KOPT-K1 (cell line): ENCODE results near the gene ACER3.
"Not testable (repeated sequence)": the region's sequence is repeated elsewhere in the genome, so short reads cannot be mapped to it uniquely, and the experiment has no call there.

Experiments used
- H3K27ac ChIP-seq: fragments of 200-600 bp; sonication (generic); 2 replicates; pipeline ENCODE4 v1.5.1; 2016; ENCODE audit warnings: antibody characterized with exemption, mild to moderate bottlenecking, low read depth, low read length; ENCODE audit not compliant: poor library complexity, severe bottlenecking
- H3K36me3 ChIP-seq: fragments of 200-600 bp; sonication (generic); 2 replicates; pipeline ENCODE4 v1.5.1; 2017; ENCODE audit warnings: antibody characterized with exemption, mild to moderate bottlenecking, low read length, moderate library complexity; ENCODE audit not compliant: insufficient read depth
- H3K9me3 ChIP-seq: fragments of 200-600 bp; sonication (generic); 2 replicates; pipeline ENCODE4 v1.5.1; 2017; ENCODE audit warnings: antibody characterized with exemption, low read length, mild to moderate bottlenecking; ENCODE audit not compliant: insufficient read depth, poor library complexity, severe bottlenecking

The ACER3 gene

DNA sequence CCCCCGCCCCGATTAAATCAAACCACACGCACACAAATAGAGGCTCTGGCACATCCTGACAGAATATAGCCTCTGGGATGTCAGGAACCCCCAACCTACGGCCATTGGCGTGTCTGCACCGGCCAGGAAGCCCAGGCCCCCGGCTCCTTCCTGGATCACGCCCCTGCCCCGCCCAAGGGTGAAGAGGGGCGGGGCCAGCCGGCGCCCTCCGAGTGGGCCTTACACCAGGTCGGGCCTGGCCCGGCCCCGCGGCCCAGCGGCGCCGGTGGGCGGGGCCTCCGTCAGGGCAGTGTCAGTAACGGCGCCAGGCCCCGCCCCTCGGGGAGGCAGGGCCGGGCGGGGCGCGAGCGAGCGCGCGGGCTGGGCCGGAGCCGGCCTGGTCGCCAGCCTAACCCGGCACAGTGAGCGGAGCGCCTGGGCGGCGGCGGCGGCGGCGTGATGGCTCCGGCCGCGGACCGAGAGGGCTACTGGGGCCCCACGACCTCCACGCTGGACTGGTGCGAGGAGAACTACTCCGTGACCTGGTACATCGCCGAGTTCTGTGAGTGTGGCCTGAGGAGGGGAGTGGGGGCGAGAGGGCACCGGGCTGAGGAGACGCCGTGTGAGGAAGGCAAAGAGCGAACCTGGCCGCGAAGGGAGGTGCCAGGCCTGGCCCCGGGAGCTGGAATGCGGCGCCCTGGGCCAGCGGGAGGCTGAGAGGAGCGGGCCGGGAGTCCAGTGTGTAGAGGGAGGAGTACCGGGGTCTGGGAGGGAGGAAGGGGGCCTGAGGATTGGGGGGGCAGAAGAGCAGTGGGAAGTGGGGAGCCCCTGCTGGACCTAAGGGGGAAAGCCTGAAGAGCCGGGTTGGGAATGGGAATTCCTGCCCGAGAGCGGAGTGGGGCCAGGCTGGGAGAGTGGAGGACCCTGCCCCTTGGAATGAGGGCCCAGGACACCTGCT lies at the start of gene ACER3:
ACER3 (plus strand) TSS at position 380 of the 937 bp plus-strand sequence; CDS start at position 439, 59 bp downstream.
- H3K27ac ChIP-seq, result peak within 1 kb of the TSS; percentile 66
- H3K9me3 ChIP-seq, result no peaks in the 10 kb centered on the region
- H3K36me3 ChIP-seq, result no peaks in the 10 kb centered on the region

DNA sequence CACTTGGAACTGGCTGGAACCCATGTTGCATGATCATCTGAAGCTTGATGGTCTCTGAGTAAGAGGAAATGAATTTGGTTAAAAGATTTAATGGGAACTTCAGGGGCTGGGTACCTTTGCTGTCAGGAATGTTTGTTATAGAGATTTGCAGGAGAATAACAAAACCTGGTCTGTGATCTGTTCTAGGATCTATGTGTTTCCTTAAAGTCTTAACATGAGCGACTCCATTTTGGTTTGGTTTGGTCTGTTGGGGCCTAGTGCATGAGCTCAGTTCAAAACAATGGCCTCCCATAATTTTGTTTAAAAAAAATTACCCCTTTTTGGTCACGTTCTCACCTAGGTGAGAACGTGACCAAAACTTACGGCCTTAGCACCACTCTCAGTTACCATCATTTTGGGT lies 49.5 kb upstream of the ACER3 start:
- Histone ChIP-seq H3K36me3 (no peaks in the 10 kb centered on the region), H3K27ac (no peak overlapping the region), H3K9me3 (peaks cover 26% of the 10 kb centered on the region)

DNA sequence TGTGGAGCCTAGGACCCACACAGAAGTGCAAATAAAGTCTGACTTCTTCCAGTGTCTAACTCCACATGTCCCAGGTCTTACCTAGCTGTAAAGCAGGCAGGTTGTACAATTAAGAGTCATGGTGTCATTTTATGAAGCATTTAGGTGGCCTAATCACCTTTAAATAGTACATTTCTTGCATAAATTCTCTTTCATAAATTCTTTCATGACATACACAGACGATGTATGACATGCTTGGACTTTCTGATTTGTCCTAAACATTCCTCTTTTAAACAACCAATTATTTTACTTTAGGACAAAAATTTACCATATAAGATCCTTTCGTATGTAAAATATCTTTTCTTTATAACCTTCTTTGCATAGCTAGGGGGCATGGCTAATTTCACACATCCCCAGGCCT lies 46.3 kb upstream of the ACER3 start:
- H3K27ac ChIP-seq, result no peak overlapping the region
- no peaks in the 10 kb centered on the region for H3K36me3 ChIP-seq
- peaks cover 38% of the 10 kb centered on the region for H3K9me3 ChIP-seq

DNA sequence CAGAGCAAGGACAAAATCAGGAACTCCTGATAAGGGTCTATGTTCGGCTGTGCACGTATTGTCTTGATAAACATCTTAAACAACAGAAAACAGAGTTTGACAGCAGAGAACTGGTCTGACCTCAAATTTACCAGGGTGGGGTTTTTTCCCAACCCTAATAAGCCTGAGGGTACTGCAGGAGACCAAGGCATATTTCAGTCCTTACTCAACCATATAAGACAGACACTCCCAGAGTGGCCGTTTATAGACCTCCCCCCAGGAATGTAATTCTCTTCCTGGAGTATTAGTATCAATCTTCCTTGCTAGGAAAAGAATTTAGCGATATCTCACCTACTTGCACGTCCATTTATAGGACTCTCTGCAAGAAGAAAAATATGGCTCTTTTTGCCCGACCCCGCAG lies 45.0 kb upstream of the ACER3 start:
- peaks cover 38% of the 10 kb centered on the region for H3K9me3 ChIP-seq
- not testable (repeated sequence) for H3K36me3 ChIP-seq, H3K27ac ChIP-seq

DNA sequence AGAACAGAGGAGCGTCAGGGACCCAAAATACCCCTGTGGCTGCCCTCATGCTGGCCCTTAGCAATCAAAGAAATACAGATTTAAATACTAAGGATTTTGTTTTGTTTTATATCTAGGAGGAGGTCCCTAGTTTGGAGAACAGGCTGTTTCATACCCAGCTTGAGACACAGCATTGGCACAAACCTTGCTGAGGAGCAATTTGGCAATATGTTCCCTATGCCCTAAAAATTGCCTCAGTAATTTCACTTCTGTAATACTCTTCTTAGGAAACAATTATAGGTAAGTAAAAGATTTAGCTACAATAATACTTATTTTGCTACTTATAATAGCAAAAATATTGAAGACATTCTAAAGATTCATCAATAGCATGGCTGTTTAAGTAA lies 40.5 kb upstream of the ACER3 start:
- no peaks in the 10 kb centered on the region for H3K36me3 ChIP-seq
- no peak overlapping the region for H3K27ac ChIP-seq
- peaks cover 23% of the 10 kb centered on the region for H3K9me3 ChIP-seq

DNA sequence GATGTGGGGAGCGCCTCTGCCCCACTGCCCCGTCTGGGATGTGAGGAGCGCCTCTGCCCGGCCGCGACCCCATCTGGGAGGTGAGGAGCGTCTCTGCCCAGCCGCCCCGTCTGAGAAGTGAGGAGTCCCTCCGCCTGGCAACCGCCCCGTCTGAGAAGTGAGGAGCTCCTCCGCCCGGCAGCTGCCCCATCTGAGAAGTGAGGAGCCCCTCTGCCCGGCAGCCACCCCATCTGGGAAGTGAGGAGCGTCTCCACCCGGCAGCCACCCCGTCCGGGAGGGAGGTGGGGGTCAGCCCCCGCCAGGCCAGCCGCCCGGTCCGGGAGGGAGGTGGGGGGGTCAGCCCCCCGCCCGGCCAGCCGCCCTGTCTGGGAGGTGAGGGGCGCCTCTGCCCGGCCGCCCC lies 39.3 kb upstream of the ACER3 start:
- peaks cover 10% of the 10 kb centered on the region for H3K9me3 ChIP-seq
- H3K27ac ChIP-seq, H3K36me3 ChIP-seq: not testable (repeated sequence)

DNA sequence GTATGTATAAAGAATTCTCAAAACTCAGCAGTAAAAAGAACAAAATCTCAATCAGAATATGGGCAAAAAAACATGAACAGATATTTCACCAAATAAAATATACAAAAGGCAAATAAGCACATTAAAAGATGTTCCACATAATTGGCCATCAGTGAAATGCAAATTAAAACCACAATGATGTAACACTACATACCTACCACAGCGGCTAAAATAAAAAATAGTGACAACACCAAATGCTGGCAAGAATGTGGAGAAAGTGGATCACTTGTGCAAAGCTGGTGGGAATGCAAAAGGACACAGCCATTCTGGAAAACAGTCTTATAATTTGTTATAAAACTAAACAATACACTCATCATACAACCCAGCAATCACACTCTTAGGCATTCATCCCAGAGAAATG lies 38.3 kb upstream of the ACER3 start:
- Histone ChIP-seq H3K36me3 (no peaks in the 10 kb centered on the region), H3K9me3 (peaks cover under 1% of the 10 kb centered on the region), H3K27ac (no peak overlapping the region)

DNA sequence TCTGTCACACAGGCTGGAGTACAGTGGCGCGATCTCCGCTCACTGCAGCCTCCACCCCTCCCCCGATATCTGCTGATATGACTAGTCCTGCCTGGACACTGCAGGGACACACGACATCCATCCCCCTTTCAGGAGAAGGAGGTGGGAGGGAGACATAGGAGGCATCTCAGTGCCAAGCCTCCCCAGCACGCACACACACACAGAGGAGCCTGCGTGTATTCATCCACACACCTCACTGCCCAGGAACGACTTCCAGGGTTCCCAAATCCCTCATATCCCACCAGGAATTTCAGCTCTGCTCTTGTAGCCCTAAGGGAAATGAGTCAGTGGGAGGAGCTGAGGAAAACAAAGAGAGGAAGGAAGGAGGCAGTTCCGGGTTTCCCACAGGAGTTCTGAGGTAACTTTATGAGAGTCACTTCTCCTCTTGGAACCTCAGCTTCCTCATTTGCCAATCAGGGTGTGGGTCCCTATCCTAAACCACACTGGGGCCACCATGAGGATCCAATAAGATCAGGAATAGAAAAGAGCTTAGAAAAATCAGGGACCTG lies 37.2 kb upstream of the ACER3 start:
- Histone ChIP-seq H3K36me3 (no peaks in the 10 kb centered on the region), H3K27ac (no peak overlapping the region), H3K9me3 (no peaks in the 10 kb centered on the region)

DNA sequence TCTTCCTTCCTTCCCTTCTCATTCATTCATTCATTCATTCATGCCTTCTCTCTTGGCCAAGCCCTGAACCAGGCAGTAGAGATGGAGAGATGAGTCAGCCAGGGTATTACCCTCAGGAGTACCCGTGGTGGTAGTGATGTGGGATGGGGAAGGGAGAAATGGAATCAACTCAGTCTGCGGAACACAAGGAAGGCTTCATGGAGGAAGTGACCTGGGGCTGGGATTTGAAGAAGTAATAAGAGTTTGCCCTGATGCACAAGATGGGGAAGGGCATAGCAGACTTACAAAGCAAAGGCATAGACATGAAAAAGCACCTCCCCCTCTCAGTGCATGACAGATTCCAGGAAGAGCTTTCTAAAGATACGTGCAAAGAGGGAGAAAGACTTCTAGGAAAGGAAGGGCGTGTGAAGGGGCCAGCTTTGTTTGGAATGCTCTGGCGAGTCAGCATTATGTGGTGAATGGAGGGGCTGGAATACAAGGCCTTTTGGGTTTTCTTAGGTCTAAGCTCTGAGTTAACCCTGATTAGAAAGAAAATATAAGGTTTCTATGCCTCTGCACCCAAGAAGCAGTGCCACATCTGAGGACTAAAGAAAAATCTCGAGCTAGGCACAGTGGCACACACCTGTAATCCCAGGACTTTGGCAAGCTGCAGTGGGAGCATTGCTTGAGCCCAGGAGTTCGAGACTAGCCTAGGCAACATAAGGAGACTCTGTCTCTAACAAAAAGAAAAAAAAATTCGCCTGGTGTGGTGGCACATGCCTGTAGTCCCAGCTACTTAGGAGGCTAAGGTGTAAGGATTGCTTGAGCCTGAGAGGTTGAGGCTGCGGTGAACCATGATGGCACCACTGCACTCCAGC lies 36.4 kb upstream of the ACER3 start:
- Histone ChIP-seq H3K9me3 (no peaks in the 10 kb centered on the region), H3K36me3 (no peaks in the 10 kb centered on the region), H3K27ac (no peak overlapping the region)

DNA sequence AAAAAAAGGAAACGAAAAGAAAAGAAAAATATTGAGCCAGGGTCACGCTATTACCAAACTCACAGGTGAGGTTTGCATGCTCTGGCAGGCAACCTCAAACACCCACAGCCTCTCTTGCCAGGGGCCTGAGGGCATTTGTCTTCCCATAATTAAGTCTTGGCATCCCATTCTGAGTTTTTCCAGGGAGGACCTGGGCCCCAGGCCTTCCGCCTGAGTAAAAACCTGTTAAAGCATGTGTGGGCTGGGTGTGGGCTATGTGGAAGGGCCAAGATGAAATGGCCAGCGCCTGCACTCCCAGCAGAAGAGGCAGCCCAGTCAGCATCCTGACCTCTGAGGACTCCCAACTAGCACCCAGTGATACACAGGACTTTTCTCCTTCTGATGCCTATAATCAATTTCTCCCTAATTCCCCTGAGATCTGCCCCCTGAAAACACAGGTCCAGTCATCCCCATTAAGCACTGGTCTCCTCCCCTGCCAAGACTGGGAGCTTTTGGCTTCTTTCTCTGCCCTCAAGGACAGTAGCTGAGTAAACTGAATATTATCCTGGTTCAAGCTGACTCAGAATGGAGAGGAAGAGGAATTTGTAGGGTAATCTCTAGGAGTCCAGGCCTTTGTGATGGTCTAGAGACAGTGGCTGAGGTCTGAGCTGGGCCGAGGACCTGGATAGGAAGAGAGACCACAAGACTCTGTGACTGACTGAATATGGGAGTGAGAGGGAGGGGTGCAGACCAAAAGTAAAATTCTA lies 35.6 kb upstream of the ACER3 start:
- Histone ChIP-seq H3K9me3 (no peaks in the 10 kb centered on the region), H3K27ac (no peak overlapping the region)

DNA sequence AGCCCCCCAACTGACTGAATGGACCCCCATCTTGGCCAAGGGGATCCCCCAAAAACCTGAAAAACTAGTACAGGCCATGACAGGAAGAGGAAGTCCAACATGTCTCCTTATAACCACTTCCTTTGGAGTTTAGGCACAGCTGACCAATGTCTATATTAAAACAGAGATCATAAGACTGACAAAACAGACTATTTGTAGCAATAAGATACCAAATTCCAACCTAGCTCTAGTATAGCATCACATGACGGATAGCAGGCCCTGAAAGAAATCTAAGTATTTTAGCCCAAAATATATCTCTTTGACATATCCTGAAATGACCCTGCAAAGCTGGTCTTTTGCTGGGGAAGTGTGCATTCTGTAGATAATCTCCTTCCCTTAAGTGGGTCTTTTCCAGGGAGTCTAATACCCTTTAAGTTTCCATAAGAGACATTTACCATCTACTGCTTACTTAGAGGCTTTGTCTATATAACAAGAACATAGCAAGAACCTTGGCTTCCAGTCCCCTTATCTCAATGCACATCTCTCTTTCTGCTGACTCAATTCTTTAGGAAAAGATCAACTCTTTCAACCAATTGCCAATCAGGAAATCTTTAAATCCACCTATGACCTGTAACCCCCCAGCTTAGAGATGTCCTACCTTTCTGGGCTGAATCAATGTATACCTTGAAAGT lies 34.9 kb upstream of the ACER3 start:
- H3K9me3 ChIP-seq, result no peaks in the 10 kb centered on the region
- H3K27ac ChIP-seq, result no peak overlapping the region
- H3K36me3 ChIP-seq, result no peaks in the 10 kb centered on the region

More for the DNA sequence above, 35.6 kb upstream of the ACER3 start:
- no peaks in the 10 kb centered on the region for H3K36me3 ChIP-seq

DNA sequence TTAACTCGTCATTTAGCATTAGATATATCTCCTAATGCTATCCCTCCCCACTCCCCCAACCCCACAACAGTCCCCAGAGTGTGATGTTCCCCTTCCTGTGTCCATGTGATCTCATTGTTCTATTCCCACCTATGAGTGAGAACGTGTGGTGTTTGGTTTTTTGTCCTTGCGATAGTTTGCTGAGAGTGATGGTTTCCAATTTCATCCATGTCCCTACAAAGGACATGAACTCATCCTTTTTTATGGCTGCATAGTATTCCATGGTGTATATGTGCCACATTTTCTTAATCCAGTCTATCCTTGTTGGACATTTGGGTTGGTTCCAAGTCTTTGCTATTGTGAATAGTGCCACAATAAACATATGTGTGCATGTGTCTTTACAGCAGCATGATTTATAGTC lies 34.2 kb upstream of the ACER3 start:
- H3K9me3 ChIP-seq, H3K27ac ChIP-seq, H3K36me3 ChIP-seq: not testable (repeated sequence)

DNA sequence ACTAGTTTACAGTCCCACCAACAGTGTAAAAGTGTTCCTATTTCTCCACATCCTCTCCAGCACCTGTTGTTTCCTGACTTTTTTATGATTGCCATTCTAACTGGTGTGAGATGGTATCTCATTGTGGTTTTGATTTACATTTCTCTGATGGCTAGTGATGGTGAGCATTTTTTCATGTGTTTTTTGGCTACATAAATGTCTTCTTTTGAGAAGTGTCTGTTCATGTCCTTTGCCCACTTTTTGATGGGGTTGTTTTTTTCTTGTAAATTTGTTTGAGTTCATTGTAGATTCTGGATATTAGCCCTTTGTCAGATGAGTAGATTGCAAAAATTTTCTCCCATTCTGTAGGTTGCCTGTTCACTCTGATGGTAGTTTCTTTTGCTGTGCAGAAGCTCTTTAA lies 33.7 kb upstream of the ACER3 start:
- not testable (repeated sequence) for H3K36me3 ChIP-seq, H3K27ac ChIP-seq

DNA sequence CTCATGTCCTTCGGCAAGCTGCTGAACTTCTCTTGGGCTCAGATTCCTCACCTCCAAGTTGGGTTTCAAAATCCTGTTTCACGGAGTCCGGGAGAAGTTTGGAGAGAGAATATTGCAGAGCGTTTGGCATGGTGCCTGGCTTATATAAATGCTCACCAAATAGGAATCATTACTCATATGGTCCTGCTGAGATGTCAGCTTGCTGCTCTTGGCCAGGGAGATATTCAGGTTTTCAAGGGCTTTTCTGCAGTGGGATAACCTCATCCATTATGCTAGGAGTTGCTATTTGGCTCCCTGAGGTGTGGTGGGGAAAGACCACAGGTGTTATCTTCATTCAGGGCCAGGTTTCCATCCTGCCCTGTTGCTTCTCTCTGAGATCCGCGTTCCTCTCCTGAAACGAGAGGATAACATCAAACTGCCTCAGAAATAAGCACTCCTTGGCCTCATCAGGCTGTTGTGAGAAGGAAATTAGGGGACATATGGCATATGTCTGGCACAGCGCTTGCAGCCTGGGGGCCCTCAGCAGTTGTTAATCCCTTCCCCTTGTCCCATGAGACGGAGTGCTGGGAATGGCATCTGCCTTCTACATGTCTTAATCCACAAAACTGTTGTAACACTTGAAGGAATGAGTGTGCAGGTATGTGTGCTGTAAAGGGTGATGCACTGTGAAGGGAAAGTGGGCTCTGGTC lies 29.9 kb upstream of the ACER3 start:
- Histone ChIP-seq H3K36me3 (no peaks in the 10 kb centered on the region), H3K27ac (no peak overlapping the region), H3K9me3 (no peaks in the 10 kb centered on the region)

More for the DNA sequence above, 33.7 kb upstream of the ACER3 start:
- H3K9me3 ChIP-seq, result not testable (repeated sequence)
